Dendritic cell treated with granulocyte-macrophage colony-stimulating factor and Interleukin-4, amounts not matched to agents 40 ng/mL and 50 ng/mL, for 4 days (primary cell): ENCODE measurements around the gene SIL1.
"Not testable (repeated sequence)": the region's sequence is repeated elsewhere in the genome, so short reads cannot be mapped to it uniquely, and the experiment has no call there.

Experiments
- H3K27ac Mint-ChIP-seq: one replicate; pipeline ENCODE4 v1.8.0; 2022; ENCODE audit warnings: mild to moderate bottlenecking, mixed read lengths
- H3K27me3 Mint-ChIP-seq: one replicate; pipeline ENCODE4 v1.8.0; 2022; ENCODE audit warnings: mild to moderate bottlenecking, mixed read lengths
- H3K36me3 Mint-ChIP-seq: one replicate; pipeline ENCODE4 v1.8.0; 2022; ENCODE audit warnings: low read depth, mixed read lengths
- H3K4me1 Mint-ChIP-seq: one replicate; pipeline ENCODE4 v1.8.0; 2022; ENCODE audit warnings: low read depth, mixed read lengths
- H3K4me3 Mint-ChIP-seq: one replicate; pipeline ENCODE4 v1.8.0; 2022; ENCODE audit warnings: mild to moderate bottlenecking, moderate library complexity, mixed read lengths
- H3K9me3 Mint-ChIP-seq: one replicate; pipeline ENCODE4 v1.8.0; 2022; ENCODE audit warnings: mixed read lengths
- intact Hi-C: fragments of 100-400 bp; cut with micrococcal nuclease; formaldehyde crosslinking; loops from one replicate; pipeline ENCODE4 v1.15.0; 2022

The SIL1 gene

DNA sequence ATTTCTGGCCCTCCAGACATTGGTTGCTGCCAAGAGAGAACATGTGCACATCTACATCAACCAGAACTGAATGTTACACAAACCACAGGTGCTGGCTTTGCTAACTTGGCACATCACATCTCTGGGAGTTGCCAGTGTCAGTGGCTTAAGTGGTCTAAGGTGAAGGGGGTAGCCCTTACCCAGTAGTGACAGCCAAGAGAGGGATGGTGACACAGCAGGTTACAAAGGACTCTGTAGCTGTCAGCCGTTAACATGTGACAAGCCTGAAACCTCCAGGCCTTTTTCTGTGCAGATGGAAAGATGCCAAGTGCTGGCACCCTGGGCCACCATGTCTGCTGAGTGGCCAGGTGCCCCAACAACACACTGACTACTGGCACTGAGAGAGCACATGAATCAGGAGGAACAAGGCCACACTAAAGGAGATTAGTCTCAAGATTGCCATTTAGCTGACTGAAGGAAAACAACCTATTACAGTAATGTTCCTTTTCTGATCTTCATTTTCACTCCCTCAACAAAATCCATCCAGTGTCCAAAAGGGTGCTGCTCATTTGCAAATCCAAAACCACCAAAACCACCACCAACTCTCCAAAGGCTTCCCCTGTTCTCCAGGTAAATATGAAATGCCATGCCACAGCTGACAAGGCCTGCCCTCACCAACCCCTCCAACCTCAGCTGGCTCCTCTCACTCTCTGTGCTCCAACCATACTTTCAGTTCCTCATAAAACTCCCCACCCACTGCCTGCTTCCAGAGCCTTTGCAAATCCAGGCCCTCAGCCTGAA, 20.2 kb downstream of the SIL1 start:
- H3K27ac Mint-ChIP-seq = peak overlapping the region; percentile 86
- H3K27me3 Mint-ChIP-seq = no peaks in the 10 kb centered on the region
- H3K4me1 Mint-ChIP-seq = peaks cover 78% of the 10 kb centered on the region
- intact Hi-C loops = no loop called here
- H3K9me3 Mint-ChIP-seq = no peaks in the 10 kb centered on the region
- H3K36me3 Mint-ChIP-seq = peaks cover 6% of the 10 kb centered on the region
- H3K4me3 Mint-ChIP-seq = no peak overlapping the region

DNA sequence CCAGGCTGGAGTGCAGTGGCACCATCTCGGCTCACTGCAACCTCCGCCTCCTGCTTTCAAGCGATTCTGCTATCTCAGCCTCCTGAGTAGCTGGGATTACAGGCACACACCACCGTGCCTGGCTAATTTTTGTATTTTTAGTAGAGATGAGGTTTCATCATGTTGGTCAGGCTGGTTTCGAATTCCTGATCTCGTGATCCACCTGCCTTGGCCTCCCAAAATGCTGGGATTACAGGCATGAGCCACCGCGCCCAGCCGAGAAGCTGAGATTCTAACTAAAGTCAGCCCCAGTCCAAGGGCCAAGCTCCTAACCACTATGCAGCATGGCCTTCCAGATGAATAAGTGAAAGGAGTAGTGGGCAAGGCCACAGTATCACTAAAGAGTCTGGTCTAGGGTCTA, 20.9 kb downstream of the SIL1 start:
- H3K9me3 Mint-ChIP-seq, intact Hi-C loops, H3K4me3 Mint-ChIP-seq, H3K27me3 Mint-ChIP-seq: not testable (repeated sequence)
- H3K27ac Mint-ChIP-seq = peak overlapping the region; percentile 86
- peaks cover 12% of the 10 kb centered on the region for H3K36me3 Mint-ChIP-seq
- peaks cover 71% of the 10 kb centered on the region for H3K4me1 Mint-ChIP-seq

DNA sequence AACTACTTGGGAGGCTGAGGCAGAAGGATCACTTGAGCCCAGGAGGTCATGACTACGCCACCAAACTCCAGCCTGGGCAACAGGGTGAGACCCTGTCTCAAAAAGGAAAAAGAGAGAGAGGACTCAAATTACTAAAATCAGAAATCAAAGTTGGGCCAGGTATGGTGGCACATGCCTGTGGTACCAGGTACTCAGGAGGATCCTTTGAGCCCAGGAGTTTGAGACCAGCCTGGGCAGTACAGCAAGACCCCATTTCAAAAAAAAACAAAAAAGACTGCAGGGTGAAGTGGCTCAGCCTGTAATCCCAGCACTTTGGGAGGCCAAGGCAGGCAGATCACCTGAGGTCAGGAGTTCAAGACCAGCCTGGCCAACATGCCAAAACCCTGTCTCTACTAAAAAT, 23.8 kb downstream of the SIL1 start:
- H3K4me3 Mint-ChIP-seq, intact Hi-C loops, H3K27me3 Mint-ChIP-seq: not testable (repeated sequence)
- peaks cover 13% of the 10 kb centered on the region for H3K9me3 Mint-ChIP-seq
- peak overlapping the region; percentile 72 for H3K27ac Mint-ChIP-seq
- peaks cover 49% of the 10 kb centered on the region for H3K4me1 Mint-ChIP-seq
- H3K36me3 Mint-ChIP-seq = peaks cover 24% of the 10 kb centered on the region

DNA sequence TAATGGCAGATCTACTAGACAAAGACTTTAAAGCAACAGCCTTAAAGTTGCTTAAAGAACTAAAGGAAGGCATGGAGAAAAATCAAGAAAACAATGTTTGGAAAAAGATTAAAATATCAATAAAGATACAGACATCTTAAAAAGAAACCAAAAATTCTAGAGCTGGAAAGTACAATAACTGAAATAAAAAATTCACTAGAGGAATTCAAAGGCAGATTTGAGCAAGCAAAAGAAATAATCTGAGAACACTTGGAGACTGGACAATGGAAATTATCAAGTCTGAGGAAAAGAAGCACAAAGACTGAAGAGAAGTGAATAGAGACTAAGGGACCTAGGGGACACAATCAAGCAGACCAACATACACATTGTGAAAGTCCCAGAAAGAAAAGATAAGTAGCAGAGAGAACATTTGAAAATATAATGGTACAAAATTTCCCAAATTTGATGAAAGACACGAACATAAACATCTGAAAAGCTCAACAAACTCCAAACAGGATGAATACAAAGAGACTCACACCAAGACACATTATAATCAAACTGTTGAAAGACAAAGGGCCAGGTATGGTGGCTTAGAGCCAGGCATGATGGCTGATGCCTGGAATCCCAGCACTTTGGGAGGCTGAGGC, 26.3 kb downstream of the SIL1 start:
- H3K27ac Mint-ChIP-seq = no peak overlapping the region
- peaks cover 13% of the 10 kb centered on the region for H3K9me3 Mint-ChIP-seq
- no peaks in the 10 kb centered on the region for H3K27me3 Mint-ChIP-seq
- H3K36me3 Mint-ChIP-seq = peaks cover 24% of the 10 kb centered on the region
- H3K4me3 Mint-ChIP-seq = no peak overlapping the region
- peaks cover 28% of the 10 kb centered on the region for H3K4me1 Mint-ChIP-seq
- intact Hi-C loops = no loop called here

DNA sequence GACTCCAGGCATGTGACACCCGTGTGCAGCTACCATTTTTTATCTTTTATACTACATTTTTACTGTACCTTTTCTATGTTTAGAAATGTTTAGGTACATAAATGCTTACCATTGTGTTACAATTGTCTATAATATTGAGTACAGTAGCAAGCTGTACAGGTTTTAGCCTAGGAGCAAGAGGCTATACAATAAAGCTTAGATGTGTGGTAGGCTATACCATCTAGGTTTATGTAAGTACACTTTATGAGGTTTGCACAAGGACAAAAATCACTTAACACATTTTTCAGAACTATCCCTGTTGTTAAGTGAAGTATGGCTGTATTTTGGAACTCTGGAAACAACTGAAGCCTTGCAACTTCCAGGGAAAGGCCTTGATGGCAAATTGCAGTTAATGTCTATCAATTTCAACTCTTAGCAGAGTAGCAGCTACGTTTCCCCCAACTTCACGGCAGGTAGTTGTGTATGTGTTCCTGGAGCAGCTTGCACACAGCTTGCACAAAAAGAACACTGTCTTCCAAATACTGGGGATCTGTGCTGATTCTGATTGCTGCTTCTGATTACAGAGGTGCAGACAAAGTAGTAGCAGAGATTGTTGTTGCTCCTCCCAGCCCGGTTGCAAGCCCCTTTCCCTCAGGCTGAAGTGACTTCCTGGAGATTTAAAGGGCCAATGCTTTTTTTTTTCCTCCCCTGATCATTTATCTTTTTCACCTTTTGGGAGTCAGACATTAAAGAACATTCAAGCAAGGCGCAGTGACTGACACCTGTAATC, 30.0 kb downstream of the SIL1 start:
- intact Hi-C loops = no loop called here
- H3K4me3 Mint-ChIP-seq = no peak overlapping the region
- peaks cover 16% of the 10 kb centered on the region for H3K4me1 Mint-ChIP-seq
- peaks cover 24% of the 10 kb centered on the region for H3K36me3 Mint-ChIP-seq
- H3K9me3 Mint-ChIP-seq = peaks cover 13% of the 10 kb centered on the region
- no peak overlapping the region for H3K27ac Mint-ChIP-seq
- no peaks in the 10 kb centered on the region for H3K27me3 Mint-ChIP-seq

DNA sequence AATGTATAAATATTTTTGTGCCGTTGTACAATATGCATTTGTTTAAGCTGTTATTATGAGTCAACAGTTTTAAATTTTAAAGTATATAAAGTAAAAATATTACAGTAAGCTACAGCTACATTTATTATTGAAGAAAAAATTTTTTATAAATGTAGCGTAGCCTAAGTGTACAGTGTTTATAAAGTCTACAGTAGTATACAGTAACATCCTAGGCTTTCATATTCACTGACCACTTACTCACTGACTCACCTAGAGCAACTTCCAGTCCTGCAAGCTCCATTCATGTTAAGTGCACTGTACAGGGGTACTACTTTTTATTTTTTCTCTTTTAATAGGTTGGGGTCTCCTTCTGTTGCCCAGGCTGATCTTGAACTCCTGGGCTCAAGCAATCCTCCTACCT, 30.6 kb downstream of the SIL1 start:
- Mint-ChIP-seq H3K27ac (no peak overlapping the region), H3K4me3 (no peak overlapping the region), H3K27me3 (no peaks in the 10 kb centered on the region), H3K4me1 (peaks cover 21% of the 10 kb centered on the region), H3K36me3 (peaks cover 20% of the 10 kb centered on the region), H3K9me3 (peaks cover 11% of the 10 kb centered on the region)
- intact Hi-C loops = no loop called here

DNA sequence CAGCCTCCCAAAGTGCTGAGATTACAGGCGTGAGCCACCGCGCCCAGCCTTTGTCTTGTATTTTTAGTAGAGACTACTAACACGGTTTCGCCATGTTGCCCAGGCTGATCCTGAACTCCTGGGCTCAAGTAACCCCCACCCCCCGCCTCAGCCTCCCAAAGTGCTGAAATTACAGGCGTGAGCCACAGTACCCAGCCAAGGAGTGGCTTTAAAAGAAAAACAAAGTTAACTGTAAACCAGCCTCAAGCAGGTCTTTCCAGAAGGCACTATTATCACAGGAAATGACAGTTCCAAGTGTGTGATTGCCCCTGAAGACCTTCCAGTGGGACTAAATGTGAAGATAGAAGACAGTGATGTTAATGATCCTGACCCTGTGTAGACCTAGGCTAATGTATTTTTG, 31.1 kb downstream of the SIL1 start:
- peaks cover 15% of the 10 kb centered on the region for H3K36me3 Mint-ChIP-seq
- intact Hi-C loops = no loop called here
- H3K4me3 Mint-ChIP-seq = no peak overlapping the region
- no peak overlapping the region for H3K27ac Mint-ChIP-seq
- peaks cover 7% of the 10 kb centered on the region for H3K9me3 Mint-ChIP-seq
- peaks cover 26% of the 10 kb centered on the region for H3K4me1 Mint-ChIP-seq
- H3K27me3 Mint-ChIP-seq = no peaks in the 10 kb centered on the region

DNA sequence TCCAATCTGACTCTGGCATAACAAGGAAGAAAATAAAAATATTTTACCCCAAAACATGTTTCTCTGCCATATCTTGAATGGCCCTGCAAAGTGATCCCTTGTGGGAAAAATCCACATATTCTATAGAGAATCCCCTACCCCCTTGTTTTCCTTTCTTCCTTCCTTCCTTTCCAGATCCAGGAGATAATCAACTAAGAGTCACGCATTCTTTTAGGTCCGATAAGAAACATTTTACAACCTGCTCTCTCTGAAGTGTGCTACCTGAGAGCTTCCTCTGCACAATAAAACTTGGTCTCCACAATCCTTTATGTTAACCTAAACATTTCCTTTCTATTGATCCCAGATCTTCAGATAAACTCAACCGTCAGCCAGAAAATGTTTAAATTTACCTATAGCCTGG, 33.3 kb downstream of the SIL1 start:
- H3K27me3 Mint-ChIP-seq, intact Hi-C loops, H3K36me3 Mint-ChIP-seq, H3K27ac Mint-ChIP-seq, H3K9me3 Mint-ChIP-seq, H3K4me3 Mint-ChIP-seq: not testable (repeated sequence)
- H3K4me1 Mint-ChIP-seq = peaks cover 35% of the 10 kb centered on the region

DNA sequence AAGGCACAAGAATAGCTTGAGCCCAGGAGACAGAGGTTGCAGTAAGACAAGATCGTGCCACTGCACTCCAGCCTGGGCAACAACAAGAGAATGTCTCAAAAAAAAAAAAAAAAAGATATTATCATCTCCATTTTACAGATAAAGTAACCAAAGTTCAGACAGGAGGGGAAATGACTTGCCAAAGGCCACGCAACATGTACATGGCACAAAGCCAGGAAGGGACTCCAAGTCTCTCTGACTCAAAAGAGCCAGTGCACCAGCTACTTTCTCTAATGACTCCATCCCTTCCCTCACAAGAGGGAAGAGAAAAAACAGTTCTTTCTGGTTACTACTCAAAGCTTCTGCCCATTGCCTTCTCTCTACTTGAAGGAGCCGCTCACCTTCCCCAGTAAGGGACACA, 34.1 kb downstream of the SIL1 start:
- Mint-ChIP-seq H3K36me3 (no peaks in the 10 kb centered on the region), H3K27ac (no peak overlapping the region), H3K4me3 (no peak overlapping the region), H3K4me1 (peaks cover 44% of the 10 kb centered on the region), H3K9me3 (no peaks in the 10 kb centered on the region), H3K27me3 (no peaks in the 10 kb centered on the region)
- intact Hi-C loops = no loop called here

DNA sequence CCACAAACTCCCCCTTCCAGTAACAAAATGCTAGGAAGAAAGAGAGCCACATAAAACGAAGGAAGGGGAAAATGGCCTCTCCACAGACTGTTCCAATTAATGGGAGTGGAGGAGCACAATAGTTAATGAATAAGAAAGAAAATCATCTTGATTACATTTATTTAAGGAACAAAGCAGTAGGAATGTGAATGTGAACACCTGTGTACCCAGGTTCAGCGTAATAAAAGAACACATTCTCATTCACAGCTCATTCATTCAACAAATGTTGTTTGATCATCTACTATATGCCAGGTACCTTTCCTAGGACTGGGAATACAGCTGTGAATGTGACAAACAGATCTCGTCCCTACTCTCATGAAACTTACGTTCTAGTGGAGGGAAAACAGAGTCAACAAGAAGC, 35.7 kb downstream of the SIL1 start:
- no peaks in the 10 kb centered on the region for H3K27me3 Mint-ChIP-seq
- intact Hi-C loops = no loop called here
- H3K27ac Mint-ChIP-seq = no peak overlapping the region

DNA sequence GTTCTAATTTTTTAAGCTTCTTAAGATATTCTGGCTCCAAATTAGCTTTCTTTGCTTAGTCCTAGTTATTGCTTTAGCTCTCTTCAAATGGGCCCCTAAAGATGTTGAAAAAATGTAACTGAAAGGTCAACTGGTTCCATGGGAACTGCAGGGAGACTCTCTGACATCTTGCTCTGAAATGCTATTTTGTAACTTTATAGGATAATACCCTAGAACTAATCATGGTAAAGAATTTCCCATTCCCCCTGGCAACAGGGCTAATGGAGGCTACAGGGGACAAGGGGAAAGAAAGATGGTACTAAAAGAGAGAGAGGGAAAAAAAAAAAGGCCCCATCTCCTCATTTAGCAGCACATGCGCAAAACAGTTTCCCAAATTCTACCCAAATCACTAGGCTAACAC, 39.4 kb downstream of the SIL1 start:
- H3K27ac Mint-ChIP-seq = no peak overlapping the region

More for the DNA sequence above, 35.7 kb downstream of the SIL1 start:
- Mint-ChIP-seq H3K9me3 (no peaks in the 10 kb centered on the region), H3K36me3 (no peaks in the 10 kb centered on the region), H3K4me1 (peaks cover 46% of the 10 kb centered on the region), H3K4me3 (no peak overlapping the region)

DNA sequence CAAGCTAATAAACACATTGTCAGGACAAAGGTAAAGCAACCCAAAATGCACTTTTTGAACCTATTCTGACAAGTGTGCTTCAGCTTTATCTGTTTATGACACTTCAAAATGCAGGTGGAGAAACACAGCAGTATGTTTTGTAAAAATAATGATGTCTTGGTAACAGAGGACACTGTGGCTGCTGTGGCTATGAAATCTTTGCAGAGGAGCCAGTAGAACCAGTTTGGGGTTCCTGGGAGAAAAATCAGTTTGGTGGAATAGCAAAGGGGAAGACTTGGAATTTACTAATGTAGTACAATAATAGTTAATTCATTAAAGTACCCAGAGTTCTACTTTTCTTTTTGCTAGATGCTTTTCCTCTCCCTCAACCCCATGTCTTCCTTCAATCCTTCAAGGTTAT, 40.6 kb downstream of the SIL1 start:
- Mint-ChIP-seq H3K36me3 (no peaks in the 10 kb centered on the region), H3K4me3 (no peak overlapping the region), H3K9me3 (no peaks in the 10 kb centered on the region), H3K4me1 (peaks cover 41% of the 10 kb centered on the region), H3K27ac (no peak overlapping the region), H3K27me3 (no peaks in the 10 kb centered on the region)
- intact Hi-C loops = no loop called here

More for the DNA sequence above, 39.4 kb downstream of the SIL1 start:
- no peak overlapping the region for H3K4me3 Mint-ChIP-seq
- H3K36me3 Mint-ChIP-seq = no peaks in the 10 kb centered on the region
- intact Hi-C loops = no loop called here
- no peaks in the 10 kb centered on the region for H3K27me3 Mint-ChIP-seq
- peaks cover 40% of the 10 kb centered on the region for H3K4me1 Mint-ChIP-seq
- H3K9me3 Mint-ChIP-seq = no peaks in the 10 kb centered on the region

DNA sequence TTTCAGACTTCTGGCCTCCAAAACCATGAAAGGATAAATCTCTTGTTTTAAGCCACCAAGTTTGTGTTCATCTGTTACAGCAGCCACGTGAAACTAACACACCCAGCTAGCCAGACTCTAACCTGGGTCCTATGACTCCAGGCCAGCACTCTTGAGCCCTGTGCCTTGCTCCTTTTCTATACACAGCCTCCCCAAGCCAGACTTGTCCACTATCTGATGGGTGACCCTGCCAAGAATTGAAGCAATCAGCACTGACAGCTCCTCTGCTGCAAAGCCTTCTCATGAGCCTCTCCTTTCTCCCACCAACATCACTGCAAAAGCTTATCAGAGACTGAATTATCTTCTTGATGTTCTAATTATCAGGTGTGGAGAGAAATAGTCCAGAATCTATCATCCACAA, 41.4 kb downstream of the SIL1 start:
- Mint-ChIP-seq H3K27ac (no peak overlapping the region), H3K4me3 (no peak overlapping the region), H3K27me3 (no peaks in the 10 kb centered on the region), H3K4me1 (peaks cover 34% of the 10 kb centered on the region), H3K36me3 (peaks cover 3% of the 10 kb centered on the region), H3K9me3 (no peaks in the 10 kb centered on the region)
- intact Hi-C loops = no loop called here

DNA sequence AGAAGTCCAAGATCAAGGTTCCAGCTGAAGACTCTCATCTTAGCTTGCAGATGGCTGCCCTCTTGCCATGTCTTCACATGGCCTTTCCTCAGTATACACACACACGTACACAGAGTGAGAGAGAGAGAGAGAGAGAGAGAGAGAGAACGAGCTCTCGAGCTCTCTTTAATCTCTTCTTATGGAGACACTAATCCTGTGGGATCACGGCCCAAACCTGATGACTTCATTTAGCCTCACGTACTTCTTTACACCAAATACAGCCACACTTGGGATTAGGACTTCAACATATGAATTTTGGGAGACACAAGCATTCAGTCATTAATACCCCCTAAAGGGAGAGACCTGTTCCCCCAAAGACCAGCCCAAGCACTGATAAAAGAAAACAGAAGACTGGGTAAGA, 42.8 kb downstream of the SIL1 start:
- H3K36me3 Mint-ChIP-seq = peaks cover 6% of the 10 kb centered on the region
- no peak overlapping the region for H3K4me3 Mint-ChIP-seq
- no peak overlapping the region for H3K27ac Mint-ChIP-seq
- peaks cover 47% of the 10 kb centered on the region for H3K4me1 Mint-ChIP-seq
- intact Hi-C loops = no loop called here
- H3K27me3 Mint-ChIP-seq = no peaks in the 10 kb centered on the region
- H3K9me3 Mint-ChIP-seq = no peaks in the 10 kb centered on the region
